ENCODE measurements around the gene NTN1. TPM values are rescaled to one million over a fixed set of nuclear protein-coding genes. Genes with fewer than 3 reads are reported as not detected.

The NTN1 gene
- polyA plus RNA-seq, 3 donors = 0.03 to 0.04 TPM; not detected in 1

- H2AFZ ChIP-seq (ENCODE audit: insufficient read depth, low read depth, low read length, poor library complexity, severe bottlenecking) = no peak overlapping the region
- H3K9me3 Mint-ChIP-seq = no peaks in the 10 kb centered on the region
- no peak for DNase-seq
- no peaks in the 10 kb centered on the region for H4K20me1 ChIP-seq (ENCODE audit: insufficient read depth, low read length)
- TF ChIP-seq CTCF (IDR thresholded peaks at IDR 0.05) = no peak
- WGBS (ENCODE audit: insufficient coverage) = 84% methylated on average over 12 of the region's 14 CpGs
- H3K9ac ChIP-seq (ENCODE audit: insufficient read depth, low read length, poor library complexity, severe bottlenecking) = no peak overlapping the region
- H3K27ac Mint-ChIP-seq = no peak overlapping the region
- H3K36me3 Mint-ChIP-seq = no peaks in the 10 kb centered on the region
- no peak overlapping the region for H3K27ac ChIP-seq (ENCODE audit: low read depth in 1 of 2, low read length in 2 of 2)
- no peaks in the 10 kb centered on the region for H3K9me3 ChIP-seq (replicated peaks in 1 of 2; ENCODE audit: control insufficient read depth in 1 of 2, insufficient read depth in 1 of 2, low read length in 2 of 2)
- no peaks in the 10 kb centered on the region for H3K4me1 ChIP-seq (ENCODE audit: control insufficient read depth in 1 of 2, insufficient read depth in 2 of 2, low read length in 2 of 2)
- no peaks in the 10 kb centered on the region for H3K4me1 Mint-ChIP-seq
- H3K36me3 ChIP-seq (replicated peaks in 1 of 2; ENCODE audit: control insufficient read depth in 1 of 2, insufficient read depth in 2 of 2, low read length in 2 of 2) = no peaks in the 10 kb centered on the region
- no peak overlapping the region for H3K4me2 ChIP-seq (replicated peaks; ENCODE audit: extremely low read depth, low read length, poor library complexity, severe bottlenecking)
- no peak overlapping the region for H3K4me3 ChIP-seq (replicated peaks in 1 of 3; ENCODE audit: low read depth in 2 of 3, low read length in 3 of 3)
- no peaks in the 10 kb centered on the region for H3K27me3 ChIP-seq (ENCODE audit: control insufficient read depth in 2 of 2, insufficient read depth in 2 of 2, low read length in 2 of 2)
- no peak overlapping the region for H3K4me3 Mint-ChIP-seq
- intact Hi-C loops (cut with micrococcal nuclease) = no loop called here
- H3K27me3 Mint-ChIP-seq (ENCODE audit: low read depth in 3 of 3) = peaks cover 0 to 4% (median 2%) of the 10 kb centered on the region in 3 donors
- no peaks in the 10 kb centered on the region for H3K79me2 ChIP-seq (ENCODE audit: insufficient read depth, low read length)
Observed at GRCh38 chr17:9226794-9227135, 205.5 kb downstream of the NTN1 start.

- H3K4me2 ChIP-seq (replicated peaks; ENCODE audit: extremely low read depth, low read length, poor library complexity, severe bottlenecking) = no peak overlapping the region
- H3K27me3 ChIP-seq (ENCODE audit: control insufficient read depth in 2 of 2, insufficient read depth in 2 of 2, low read length in 2 of 2) = peaks cover 4 to 10% of the 10 kb centered on the region in 2 donors
- H3K36me3 ChIP-seq (replicated peaks in 1 of 2; ENCODE audit: control insufficient read depth in 1 of 2, insufficient read depth in 2 of 2, low read length in 2 of 2) = no peaks in the 10 kb centered on the region
- no peak for DNase-seq
- H2AFZ ChIP-seq (ENCODE audit: insufficient read depth, low read depth, low read length, poor library complexity, severe bottlenecking) = no peak overlapping the region
- H3K4me3 Mint-ChIP-seq = no peak overlapping the region
- H3K4me3 ChIP-seq (replicated peaks in 1 of 3; ENCODE audit: low read depth in 2 of 3, low read length in 3 of 3) = no peak overlapping the region
- H3K9ac ChIP-seq (ENCODE audit: insufficient read depth, low read length, poor library complexity, severe bottlenecking) = no peak overlapping the region
- H3K27ac ChIP-seq (ENCODE audit: low read depth in 1 of 2, low read length in 2 of 2) = no peak overlapping the region
- TF ChIP-seq CTCF (IDR thresholded peaks at IDR 0.05) = no peak
- peaks cover 6 to 12% (median 12%) of the 10 kb centered on the region in 3 donors for H3K27me3 Mint-ChIP-seq (ENCODE audit: low read depth in 3 of 3)
- no peaks in the 10 kb centered on the region for H3K36me3 Mint-ChIP-seq
- H3K9me3 ChIP-seq (replicated peaks in 1 of 2; ENCODE audit: control insufficient read depth in 1 of 2, insufficient read depth in 1 of 2, low read length in 2 of 2) = no peaks in the 10 kb centered on the region
- 82% methylated on average over 12 of the region's 13 CpGs for WGBS (ENCODE audit: insufficient coverage)
- intact Hi-C loops (cut with micrococcal nuclease) = no loop called here
- H3K4me1 ChIP-seq (ENCODE audit: control insufficient read depth in 1 of 2, insufficient read depth in 2 of 2, low read length in 2 of 2) = no peaks in the 10 kb centered on the region
- no peak overlapping the region for H3K27ac Mint-ChIP-seq
- H3K9me3 Mint-ChIP-seq = no peaks in the 10 kb centered on the region
- H3K4me1 Mint-ChIP-seq = no peaks in the 10 kb centered on the region
- H3K79me2 ChIP-seq (ENCODE audit: insufficient read depth, low read length) = no peaks in the 10 kb centered on the region
- no peaks in the 10 kb centered on the region for H4K20me1 ChIP-seq (ENCODE audit: insufficient read depth, low read length)
Observed at GRCh38 chr17:9227819-9228407, 206.6 kb downstream of the NTN1 start.
